GM23338 (cell line): ENCODE measurements around the gene ZNF697. TPM values are rescaled to one million over a fixed set of nuclear protein-coding genes. Genes with fewer than 3 reads are reported as not detected.

ENCODE experiments used
- ATAC-seq: fragments of 200-7000 bp; cut with Tn5 transposase; 3 replicates; pipeline ENCODE4 v1.9.1; 2020
- DNase-seq: peaks from one replicate; pipeline ENCODE4 v3.0.0-alpha.2; 2015; ENCODE audit warnings: low spot score
- H2AFZ ChIP-seq: fragments of 200-600 bp; sonication (generic); 2 replicates; pipeline ENCODE4 v1.8.0; 2016; ENCODE audit warnings: antibody characterized with exemption, mild to moderate bottlenecking, moderate library complexity
- H3F3A ChIP-seq: fragments of 200-600 bp; sonication (generic); replicated peaks from 2 replicates; pipeline ENCODE4 v1.8.0; 2017; ENCODE audit warnings: antibody characterized with exemption, mixed run types, low read depth
- H3K27ac ChIP-seq: fragments of 200-600 bp; sonication (generic); 2 replicates; pipeline ENCODE4 v1.6.1; 2016; ENCODE audit warnings: low read depth
- H3K27me3 ChIP-seq: fragments of 200-600 bp; sonication (generic); 2 replicates; pipeline ENCODE4 v1.8.0; 2016; ENCODE audit warnings: mild to moderate bottlenecking, mixed run types, moderate library complexity; ENCODE audit not compliant: insufficient read depth
- H3K36me3 ChIP-seq: fragments of 200-600 bp; sonication (generic); 2 replicates; pipeline ENCODE4 v1.8.0; 2016; ENCODE audit warnings: mild to moderate bottlenecking; ENCODE audit not compliant: insufficient read depth
- H3K4me1 ChIP-seq: fragments of 200-600 bp; sonication (generic); 2 replicates; pipeline ENCODE4 v1.8.0; 2016; ENCODE audit warnings: mild to moderate bottlenecking, moderate library complexity; ENCODE audit not compliant: insufficient read depth
- H3K4me2 ChIP-seq: fragments of 200-600 bp; sonication (generic); 2 replicates; pipeline ENCODE4 v1.7.1; 2017; ENCODE audit warnings: mixed run types
- H3K4me3 ChIP-seq: fragments of 200-600 bp; sonication (generic); 2 replicates; pipeline ENCODE4 v1.6.1; 2016; ENCODE audit warnings: mixed run types
- H3K79me2 ChIP-seq: fragments of 200-600 bp; sonication (generic); replicated peaks from 2 replicates; pipeline ENCODE4 v1.8.0; 2017; ENCODE audit warnings: mild to moderate bottlenecking; ENCODE audit not compliant: insufficient read depth
- H3K9me2 ChIP-seq: fragments of 200-600 bp; sonication (generic); 2 replicates; pipeline ENCODE4 v1.8.0; 2017; ENCODE audit not compliant: insufficient read depth
- H4K20me1 ChIP-seq: fragments of 200-600 bp; sonication (generic); replicated peaks from 2 replicates; pipeline ENCODE4 v1.8.0; 2017; ENCODE audit warnings: mild to moderate bottlenecking; ENCODE audit not compliant: insufficient read depth
- H3K27ac Mint-ChIP-seq: 2 replicates; pipeline ENCODE4 v1.8.0; 2020; ENCODE audit warnings: inconsistent platforms, mild to moderate bottlenecking, moderate library complexity, mixed read lengths
- H3K27me3 Mint-ChIP-seq: 3 replicates; pipeline ENCODE4 v1.8.0; 2022; ENCODE audit warnings: low read depth, mild to moderate bottlenecking, moderate library complexity, mixed read lengths, inconsistent platforms; ENCODE audit not compliant: insufficient read depth, poor library complexity
- H3K36me3 Mint-ChIP-seq: 3 replicates; pipeline ENCODE4 v1.8.0; 2021; ENCODE audit warnings: low read depth, mild to moderate bottlenecking, inconsistent platforms, moderate library complexity, mixed read lengths
- H3K4me1 Mint-ChIP-seq: 3 replicates; pipeline ENCODE4 v1.8.0; 2020; ENCODE audit warnings: mild to moderate bottlenecking, inconsistent platforms, mixed read lengths
- H3K4me3 Mint-ChIP-seq: 3 replicates; pipeline ENCODE4 v1.8.0; 2021; ENCODE audit warnings: moderate library complexity, mild to moderate bottlenecking, inconsistent platforms, mixed read lengths
- H3K9me3 Mint-ChIP-seq: 3 replicates; pipeline ENCODE4 v1.8.0; 2020; ENCODE audit warnings: moderate library complexity, mild to moderate bottlenecking, inconsistent platforms, mixed read lengths
- CREB1 ChIP-seq: fragments of 250-450 bp; sonication (Bioruptor Pico); IDR thresholded peaks from 2 replicates; pipeline ENCODE4 v1.5.0; 2020; ENCODE audit warnings: low read depth, mild to moderate bottlenecking, moderate library complexity
- EZH2 ChIP-seq: fragments of 200-600 bp; sonication (generic); IDR thresholded peaks from one replicate; pipeline ENCODE4 v1.8.0; 2017; ENCODE audit warnings: antibody characterized with exemption, mild to moderate bottlenecking, low read depth; ENCODE audit not compliant: unreplicated experiment
- EZH2phosphoT487 ChIP-seq: fragments of 200-600 bp; sonication (generic); IDR thresholded peaks from one replicate; pipeline ENCODE4 v1.8.1; 2018; ENCODE audit warnings: antibody characterized with exemption; ENCODE audit not compliant: unreplicated experiment
- JUNB ChIP-seq: IDR thresholded peaks from one replicate; pipeline ENCODE4 v1.6.1; 2016; ENCODE audit warnings: antibody characterized with exemption; ENCODE audit not compliant: unreplicated experiment
- NANOG ChIP-seq: IDR thresholded peaks from 2 replicates; pipeline ENCODE4 v1.6.1; 2016; ENCODE audit warnings: antibody characterized with exemption, borderline replicate concordance
- POLR2AphosphoS5 ChIP-seq: IDR thresholded peaks from 2 replicates; pipeline ENCODE4 v1.6.1; 2016; ENCODE audit warnings: antibody characterized with exemption, low read depth
- STAT1 ChIP-seq: IDR thresholded peaks from one replicate; pipeline ENCODE4 v1.6.1; 2016; ENCODE audit warnings: antibody characterized with exemption; ENCODE audit not compliant: unreplicated experiment
- ZNF114 ChIP-seq: fragments of 250-450 bp; sonication (Bioruptor Pico); IDR thresholded peaks from 2 replicates; pipeline ENCODE4 v1.5.0; 2020; ENCODE audit warnings: mild to moderate bottlenecking, moderate library complexity
- ZNF331 ChIP-seq: fragments of 250-450 bp; sonication (Bioruptor Pico); IDR thresholded peaks from 2 replicates; pipeline ENCODE4 v1.5.0; 2020; ENCODE audit warnings: low read depth, mild to moderate bottlenecking, moderate library complexity
- long read RNA-seq: library from polyadenylated mRNA; unstranded; transcript quantifications from one replicate; pipeline ENCODE4 v2.0.0, GENCODE V29; 2020; ENCODE audit not compliant: unreplicated experiment
- polyA plus RNA-seq: library from polyadenylated mRNA; unstranded; fragments of >200 nt; fragmentation: Nextera tagmentation; extraction: Ambion mirVana; gene quantifications from 2 replicates; pipeline ENCODE4 v1.2.1, GENCODE V29; 2016
- total RNA-seq: library from RNA; depleted of rRNA; stranded (reverse); fragments of >200 nt; shearing (Covaris generic); gene quantifications from 2 replicates; pipeline ENCODE4 v1.2.3, GENCODE V29; 2014; rRNA removed
- TF ChIP-seq, protein P1 (sequence below), 2 experiments: fragments of 200-600 bp in 1 of 2; sonication (generic) in 1 of 2; conservative IDR thresholded peaks; 2 replicates each; pipeline versions ENCODE4 v1.5.1 to v1.6.1; 2016 to 2017; ENCODE audit warnings: antibody characterized with exemption in 2 of 2, low read depth in 2 of 2, mild to moderate bottlenecking in 2 of 2, moderate library complexity in 1 of 2
- TF ChIP-seq, protein P2 (sequence below): IDR thresholded peaks from one replicate; pipeline ENCODE4 v1.6.1; 2018; ENCODE audit warnings: antibody characterized with exemption; ENCODE audit not compliant: unreplicated experiment
- TF ChIP-seq, protein P3 (sequence below): IDR thresholded peaks from 2 replicates; pipeline ENCODE4 v1.6.1; 2016; ENCODE audit warnings: antibody characterized with exemption
- TF ChIP-seq, protein P4 (sequence below): fragments of 250-450 bp; sonication (Bioruptor Pico); IDR thresholded peaks from 2 replicates; pipeline ENCODE4 v1.5.0; 2020; ENCODE audit warnings: mild to moderate bottlenecking, moderate library complexity

ZNF697 gene
- total RNA-seq (30.4 and 32.0 TPM in 2 replicates), polyA plus RNA-seq (5.2 and 5.4 TPM in 2 replicates)
- long read RNA-seq, partial matches to known transcripts, result 0 of 2 reads
- long read RNA-seq, other reads (novel, unspliced or antisense), result 2 of 2 reads

DNA sequence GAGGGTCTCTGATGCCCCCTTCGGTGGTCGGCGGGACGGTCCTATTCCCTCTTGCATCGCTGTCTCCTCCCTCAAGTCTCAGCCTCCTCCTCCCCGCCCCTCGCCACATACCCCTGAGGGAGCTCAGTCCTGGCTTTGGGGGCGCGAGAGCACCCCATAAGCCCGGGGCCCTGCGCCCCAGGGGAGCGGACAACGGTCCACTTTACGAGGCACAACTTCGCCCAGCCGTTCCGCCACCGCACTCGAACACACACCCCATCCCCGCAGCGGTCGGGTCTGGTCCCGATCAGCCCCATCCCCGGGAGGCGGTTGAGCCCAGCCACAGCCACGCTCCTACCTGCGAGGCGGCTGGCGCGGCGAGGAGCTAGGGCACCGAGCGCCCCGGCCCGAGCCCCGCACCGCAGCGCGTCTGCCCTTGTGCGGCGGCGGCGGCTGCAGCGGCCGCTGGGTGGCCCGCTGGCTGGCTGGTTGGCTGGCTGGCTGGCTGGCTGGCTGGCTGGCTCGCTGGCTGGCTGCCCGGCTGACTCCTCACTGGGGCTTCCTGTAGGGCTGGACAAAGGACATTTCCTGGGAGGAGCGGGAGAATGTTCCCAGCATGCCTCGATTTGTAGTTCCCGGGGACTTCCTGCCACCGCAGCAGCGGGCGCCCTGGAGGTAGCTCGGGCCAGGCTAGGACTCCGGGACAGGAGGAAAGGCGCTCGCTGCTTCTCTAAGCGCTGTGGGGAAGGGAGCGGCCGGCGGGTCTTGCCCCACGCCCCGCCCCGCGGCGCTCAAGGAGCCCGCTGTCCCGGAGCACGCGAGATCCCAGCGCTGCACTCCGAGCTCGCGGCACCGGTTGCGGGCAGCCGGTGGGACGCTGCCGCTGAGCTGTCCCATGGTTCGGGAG is at the start of gene ZNF697:
Gene ZNF697 (minus strand): TSS at position 533 of the 886 bp plus-strand sequence. CDS start 22,166 bp downstream, outside the sequence.
- H3K27me3 ChIP-seq, result no peaks in the 10 kb centered on the region
- H3K27ac Mint-ChIP-seq, result peak within 1 kb of the TSS; percentile 94
- H3K79me2 ChIP-seq, result peaks cover 41% of the 10 kb centered on the region
- ATAC-seq, result peak; percentile 83
- peak within 1 kb of the TSS; percentile 86 for H2AFZ ChIP-seq
- peak within 1 kb of the TSS; percentile 93 for H3K4me3 ChIP-seq
- H3K27ac ChIP-seq, result peak within 1 kb of the TSS; percentile 94
- DNase-seq, result peak; percentile 97
- H3K36me3 Mint-ChIP-seq, result peaks cover 2% of the 10 kb centered on the region; the same call in 2 of the 3 replicates
- H3K4me1 ChIP-seq, result peaks cover 49% of the 10 kb centered on the region
- H3K27me3 Mint-ChIP-seq, result peaks cover 12% of the 10 kb centered on the region
- H3F3A ChIP-seq, result 0 out of 2 replicates have a peak, but pooled peaks cover 4% of the 10 kb centered on the region
- peaks cover 10% of the 10 kb centered on the region; the same call in 1 of the 2 replicates for H4K20me1 ChIP-seq
- H3K9me3 Mint-ChIP-seq, result no peaks in the 10 kb centered on the region
- peak within 1 kb of the TSS; percentile 98 for H3K4me2 ChIP-seq
- TF ChIP-seq POLR2AphosphoS5 (peak; percentile 68), JUNB (no peak), EZH2 (no peak), STAT1 (no peak), EZH2phosphoT487 (no peak), ZNF331 (no peak), CREB1 (CRISPR knock-in tag) (no peak), ZNF114 (CRISPR knock-in tag) (no peak), NANOG (no peak)
- TF ChIP-seq, protein P1, sequence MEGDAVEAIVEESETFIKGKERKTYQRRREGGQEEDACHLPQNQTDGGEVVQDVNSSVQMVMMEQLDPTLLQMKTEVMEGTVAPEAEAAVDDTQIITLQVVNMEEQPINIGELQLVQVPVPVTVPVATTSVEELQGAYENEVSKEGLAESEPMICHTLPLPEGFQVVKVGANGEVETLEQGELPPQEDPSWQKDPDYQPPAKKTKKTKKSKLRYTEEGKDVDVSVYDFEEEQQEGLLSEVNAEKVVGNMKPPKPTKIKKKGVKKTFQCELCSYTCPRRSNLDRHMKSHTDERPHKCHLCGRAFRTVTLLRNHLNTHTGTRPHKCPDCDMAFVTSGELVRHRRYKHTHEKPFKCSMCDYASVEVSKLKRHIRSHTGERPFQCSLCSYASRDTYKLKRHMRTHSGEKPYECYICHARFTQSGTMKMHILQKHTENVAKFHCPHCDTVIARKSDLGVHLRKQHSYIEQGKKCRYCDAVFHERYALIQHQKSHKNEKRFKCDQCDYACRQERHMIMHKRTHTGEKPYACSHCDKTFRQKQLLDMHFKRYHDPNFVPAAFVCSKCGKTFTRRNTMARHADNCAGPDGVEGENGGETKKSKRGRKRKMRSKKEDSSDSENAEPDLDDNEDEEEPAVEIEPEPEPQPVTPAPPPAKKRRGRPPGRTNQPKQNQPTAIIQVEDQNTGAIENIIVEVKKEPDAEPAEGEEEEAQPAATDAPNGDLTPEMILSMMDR (conservative IDR thresholded peaks at IDR 0.05; ENCODE audit: low read depth in 2 of 2), result peak; percentile 49 to 52
- TF ChIP-seq, protein P2, sequence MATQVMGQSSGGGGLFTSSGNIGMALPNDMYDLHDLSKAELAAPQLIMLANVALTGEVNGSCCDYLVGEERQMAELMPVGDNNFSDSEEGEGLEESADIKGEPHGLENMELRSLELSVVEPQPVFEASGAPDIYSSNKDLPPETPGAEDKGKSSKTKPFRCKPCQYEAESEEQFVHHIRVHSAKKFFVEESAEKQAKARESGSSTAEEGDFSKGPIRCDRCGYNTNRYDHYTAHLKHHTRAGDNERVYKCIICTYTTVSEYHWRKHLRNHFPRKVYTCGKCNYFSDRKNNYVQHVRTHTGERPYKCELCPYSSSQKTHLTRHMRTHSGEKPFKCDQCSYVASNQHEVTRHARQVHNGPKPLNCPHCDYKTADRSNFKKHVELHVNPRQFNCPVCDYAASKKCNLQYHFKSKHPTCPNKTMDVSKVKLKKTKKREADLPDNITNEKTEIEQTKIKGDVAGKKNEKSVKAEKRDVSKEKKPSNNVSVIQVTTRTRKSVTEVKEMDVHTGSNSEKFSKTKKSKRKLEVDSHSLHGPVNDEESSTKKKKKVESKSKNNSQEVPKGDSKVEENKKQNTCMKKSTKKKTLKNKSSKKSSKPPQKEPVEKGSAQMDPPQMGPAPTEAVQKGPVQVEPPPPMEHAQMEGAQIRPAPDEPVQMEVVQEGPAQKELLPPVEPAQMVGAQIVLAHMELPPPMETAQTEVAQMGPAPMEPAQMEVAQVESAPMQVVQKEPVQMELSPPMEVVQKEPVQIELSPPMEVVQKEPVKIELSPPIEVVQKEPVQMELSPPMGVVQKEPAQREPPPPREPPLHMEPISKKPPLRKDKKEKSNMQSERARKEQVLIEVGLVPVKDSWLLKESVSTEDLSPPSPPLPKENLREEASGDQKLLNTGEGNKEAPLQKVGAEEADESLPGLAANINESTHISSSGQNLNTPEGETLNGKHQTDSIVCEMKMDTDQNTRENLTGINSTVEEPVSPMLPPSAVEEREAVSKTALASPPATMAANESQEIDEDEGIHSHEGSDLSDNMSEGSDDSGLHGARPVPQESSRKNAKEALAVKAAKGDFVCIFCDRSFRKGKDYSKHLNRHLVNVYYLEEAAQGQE, result no peak
- TF ChIP-seq, protein P3, sequence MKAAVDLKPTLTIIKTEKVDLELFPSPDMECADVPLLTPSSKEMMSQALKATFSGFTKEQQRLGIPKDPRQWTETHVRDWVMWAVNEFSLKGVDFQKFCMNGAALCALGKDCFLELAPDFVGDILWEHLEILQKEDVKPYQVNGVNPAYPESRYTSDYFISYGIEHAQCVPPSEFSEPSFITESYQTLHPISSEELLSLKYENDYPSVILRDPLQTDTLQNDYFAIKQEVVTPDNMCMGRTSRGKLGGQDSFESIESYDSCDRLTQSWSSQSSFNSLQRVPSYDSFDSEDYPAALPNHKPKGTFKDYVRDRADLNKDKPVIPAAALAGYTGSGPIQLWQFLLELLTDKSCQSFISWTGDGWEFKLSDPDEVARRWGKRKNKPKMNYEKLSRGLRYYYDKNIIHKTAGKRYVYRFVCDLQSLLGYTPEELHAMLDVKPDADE, result peak; percentile 69
- TF ChIP-seq, protein P4, sequence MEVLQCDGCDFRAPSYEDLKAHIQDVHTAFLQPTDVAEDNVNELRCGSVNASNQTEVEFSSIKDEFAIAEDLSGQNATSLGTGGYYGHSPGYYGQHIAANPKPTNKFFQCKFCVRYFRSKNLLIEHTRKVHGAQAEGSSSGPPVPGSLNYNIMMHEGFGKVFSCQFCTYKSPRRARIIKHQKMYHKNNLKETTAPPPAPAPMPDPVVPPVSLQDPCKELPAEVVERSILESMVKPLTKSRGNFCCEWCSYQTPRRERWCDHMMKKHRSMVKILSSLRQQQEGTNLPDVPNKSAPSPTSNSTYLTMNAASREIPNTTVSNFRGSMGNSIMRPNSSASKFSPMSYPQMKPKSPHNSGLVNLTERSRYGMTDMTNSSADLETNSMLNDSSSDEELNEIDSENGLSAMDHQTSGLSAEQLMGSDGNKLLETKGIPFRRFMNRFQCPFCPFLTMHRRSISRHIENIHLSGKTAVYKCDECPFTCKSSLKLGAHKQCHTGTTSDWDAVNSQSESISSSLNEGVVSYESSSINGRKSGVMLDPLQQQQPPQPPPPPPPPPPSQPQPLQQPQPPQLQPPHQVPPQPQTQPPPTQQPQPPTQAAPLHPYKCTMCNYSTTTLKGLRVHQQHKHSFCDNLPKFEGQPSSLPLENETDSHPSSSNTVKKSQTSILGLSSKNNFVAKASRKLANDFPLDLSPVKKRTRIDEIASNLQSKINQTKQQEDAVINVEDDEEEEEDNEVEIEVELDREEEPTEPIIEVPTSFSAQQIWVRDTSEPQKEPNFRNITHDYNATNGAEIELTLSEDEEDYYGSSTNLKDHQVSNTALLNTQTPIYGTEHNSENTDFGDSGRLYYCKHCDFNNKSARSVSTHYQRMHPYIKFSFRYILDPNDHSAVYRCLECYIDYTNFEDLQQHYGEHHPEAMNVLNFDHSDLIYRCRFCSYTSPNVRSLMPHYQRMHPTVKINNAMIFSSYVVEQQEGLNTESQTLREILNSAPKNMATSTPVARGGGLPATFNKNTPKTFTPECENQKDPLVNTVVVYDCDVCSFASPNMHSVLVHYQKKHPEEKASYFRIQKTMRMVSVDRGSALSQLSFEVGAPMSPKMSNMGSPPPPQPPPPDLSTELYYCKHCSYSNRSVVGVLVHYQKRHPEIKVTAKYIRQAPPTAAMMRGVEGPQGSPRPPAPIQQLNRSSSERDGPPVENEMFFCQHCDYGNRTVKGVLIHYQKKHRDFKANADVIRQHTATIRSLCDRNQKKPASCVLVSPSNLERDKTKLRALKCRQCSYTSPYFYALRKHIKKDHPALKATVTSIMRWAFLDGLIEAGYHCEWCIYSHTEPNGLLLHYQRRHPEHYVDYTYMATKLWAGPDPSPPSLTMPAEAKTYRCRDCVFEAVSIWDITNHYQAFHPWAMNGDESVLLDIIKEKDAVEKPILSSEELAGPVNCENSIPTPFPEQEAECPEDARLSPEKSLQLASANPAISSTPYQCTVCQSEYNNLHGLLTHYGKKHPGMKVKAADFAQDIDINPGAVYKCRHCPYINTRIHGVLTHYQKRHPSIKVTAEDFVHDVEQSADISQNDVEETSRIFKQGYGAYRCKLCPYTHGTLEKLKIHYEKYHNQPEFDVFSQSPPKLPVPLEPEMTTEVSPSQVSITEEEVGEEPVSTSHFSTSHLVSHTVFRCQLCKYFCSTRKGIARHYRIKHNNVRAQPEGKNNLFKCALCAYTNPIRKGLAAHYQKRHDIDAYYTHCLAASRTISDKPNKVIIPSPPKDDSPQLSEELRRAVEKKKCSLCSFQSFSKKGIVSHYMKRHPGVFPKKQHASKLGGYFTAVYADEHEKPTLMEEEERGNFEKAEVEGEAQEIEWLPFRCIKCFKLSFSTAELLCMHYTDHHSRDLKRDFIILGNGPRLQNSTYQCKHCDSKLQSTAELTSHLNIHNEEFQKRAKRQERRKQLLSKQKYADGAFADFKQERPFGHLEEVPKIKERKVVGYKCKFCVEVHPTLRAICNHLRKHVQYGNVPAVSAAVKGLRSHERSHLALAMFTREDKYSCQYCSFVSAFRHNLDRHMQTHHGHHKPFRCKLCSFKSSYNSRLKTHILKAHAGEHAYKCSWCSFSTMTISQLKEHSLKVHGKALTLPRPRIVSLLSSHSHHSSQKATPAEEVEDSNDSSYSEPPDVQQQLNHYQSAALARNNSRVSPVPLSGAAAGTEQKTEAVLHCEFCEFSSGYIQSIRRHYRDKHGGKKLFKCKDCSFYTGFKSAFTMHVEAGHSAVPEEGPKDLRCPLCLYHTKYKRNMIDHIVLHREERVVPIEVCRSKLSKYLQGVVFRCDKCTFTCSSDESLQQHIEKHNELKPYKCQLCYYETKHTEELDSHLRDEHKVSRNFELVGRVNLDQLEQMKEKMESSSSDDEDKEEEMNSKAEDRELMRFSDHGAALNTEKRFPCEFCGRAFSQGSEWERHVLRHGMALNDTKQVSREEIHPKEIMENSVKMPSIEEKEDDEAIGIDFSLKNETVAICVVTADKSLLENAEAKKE (CRISPR knock-in tag), result no peak
- no peaks in the 10 kb centered on the region for H3K36me3 ChIP-seq
- peaks cover 52% of the 10 kb centered on the region for H3K4me1 Mint-ChIP-seq
- H3K9me2 ChIP-seq, result 0 out of 2 replicates have a peak, but pooled peaks cover 3% of the 10 kb centered on the region
- peak within 1 kb of the TSS; percentile 91 for H3K4me3 Mint-ChIP-seq
